Stimulated activated effector memory CD8-positive, alpha-beta T cell treated with anti-CD3 and anti-CD28 coated beads, Interleukin-12 subunit alpha, Interleukin-12 subunit beta, amount 100 ng/mL, for 72 hours (primary cell): ENCODE measurements around the gene PPM1K.

Experiments
- ATAC-seq: fragments of 150-1000 bp; cut with Tn5 transposase; 2 replicates; pipeline ENCODE4 v1.10.0; 2021
- DNase-seq, 2 donors: peaks; one replicate each; pipeline ENCODE4 v3.0.0; 2021 to 2022; ENCODE audit warnings: low spot score in 2 of 2
- H3K27ac Mint-ChIP-seq: one replicate; pipeline ENCODE4 v1.8.0; 2022; ENCODE audit warnings: mild to moderate bottlenecking, mixed read lengths
- H3K36me3 Mint-ChIP-seq: one replicate; pipeline ENCODE4 v1.8.0; 2022; ENCODE audit warnings: mild to moderate bottlenecking, mixed read lengths
- H3K4me1 Mint-ChIP-seq: one replicate; pipeline ENCODE4 v1.8.0; 2022; ENCODE audit warnings: mixed read lengths
- H3K4me3 Mint-ChIP-seq: one replicate; pipeline ENCODE4 v1.8.0; 2022; ENCODE audit warnings: mild to moderate bottlenecking, mixed read lengths
- H3K9me3 Mint-ChIP-seq: one replicate; pipeline ENCODE4 v1.8.0; 2022; ENCODE audit warnings: mixed read lengths

The PPM1K gene

GRCh38 chr4:88211473-88212252, 72.7 kb downstream of the PPM1K start:
- Mint-ChIP-seq H3K27ac (no peak overlapping the region), H3K36me3 (no peaks in the 10 kb centered on the region), H3K4me1 (no peaks in the 10 kb centered on the region), H3K4me3 (no peak overlapping the region), H3K9me3 (no peaks in the 10 kb centered on the region)
- DNase-seq (peak; percentile 36 to 69), ATAC-seq (peak; percentile 50)

GRCh38 chr4:88208156-88208555, 76.2 kb downstream of the PPM1K start:
- Mint-ChIP-seq H3K9me3 (no peaks in the 10 kb centered on the region), H3K4me1 (no peaks in the 10 kb centered on the region), H3K27ac (no peak overlapping the region), H3K4me3 (no peak overlapping the region), H3K36me3 (no peaks in the 10 kb centered on the region)
- no peak for ATAC-seq
- no peak for DNase-seq
